ENCODE data around the gene ZNF700.
"Not testable (repeated sequence)": the region's sequence is repeated elsewhere in the genome, so short reads cannot be mapped to it uniquely, and the experiment has no call there.

ZNF700 gene

DNA sequence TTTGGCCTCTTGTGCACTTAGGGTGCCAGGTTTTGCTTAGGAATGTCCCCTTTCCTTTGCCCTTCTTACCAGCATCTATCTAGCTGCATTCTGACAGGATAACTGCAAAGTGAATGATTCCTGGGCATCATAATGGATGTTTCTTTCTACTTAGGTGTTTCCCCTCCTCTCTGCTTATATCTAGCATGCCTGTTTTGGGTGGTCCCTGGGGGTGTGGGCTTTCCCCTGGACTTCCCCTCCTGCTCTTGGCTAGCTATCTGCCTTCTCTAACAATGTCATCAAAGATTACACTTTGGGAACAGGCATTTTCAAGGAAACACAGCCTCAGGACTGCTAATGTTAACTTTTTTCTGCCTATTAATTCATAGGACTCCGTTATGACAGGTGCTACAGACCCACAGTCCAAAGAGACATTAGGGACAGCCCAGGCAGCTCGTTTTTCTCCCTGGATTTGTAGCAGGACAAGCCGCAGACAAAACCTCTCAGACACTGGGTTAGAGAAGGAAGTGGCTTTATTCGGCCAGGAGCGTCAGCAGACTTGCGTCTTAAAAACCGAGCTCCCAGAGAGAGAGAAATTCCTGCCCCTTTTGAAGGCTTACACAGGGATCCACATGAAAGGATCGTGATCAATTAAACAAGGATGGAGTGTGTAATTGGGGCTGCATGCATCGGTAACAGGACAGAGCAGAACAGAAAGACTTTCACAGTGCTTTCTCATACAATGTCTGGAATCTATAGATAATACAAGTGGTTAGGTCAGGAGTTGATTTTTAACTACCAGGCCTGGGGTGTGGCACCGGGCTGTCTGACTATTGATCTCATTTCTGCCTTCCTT lies 17.3 kb downstream of the ZNF700 start:
- no peak overlapping the region for H3K4me3 ChIP-seq (replicated peaks in 1 of 2; ENCODE audit: low read depth in 2 of 2, low read length in 2 of 2)
- DNase-seq (ENCODE audit: low read depth in 2 of 2) = no peak
- TF ChIP-seq, protein P1, sequence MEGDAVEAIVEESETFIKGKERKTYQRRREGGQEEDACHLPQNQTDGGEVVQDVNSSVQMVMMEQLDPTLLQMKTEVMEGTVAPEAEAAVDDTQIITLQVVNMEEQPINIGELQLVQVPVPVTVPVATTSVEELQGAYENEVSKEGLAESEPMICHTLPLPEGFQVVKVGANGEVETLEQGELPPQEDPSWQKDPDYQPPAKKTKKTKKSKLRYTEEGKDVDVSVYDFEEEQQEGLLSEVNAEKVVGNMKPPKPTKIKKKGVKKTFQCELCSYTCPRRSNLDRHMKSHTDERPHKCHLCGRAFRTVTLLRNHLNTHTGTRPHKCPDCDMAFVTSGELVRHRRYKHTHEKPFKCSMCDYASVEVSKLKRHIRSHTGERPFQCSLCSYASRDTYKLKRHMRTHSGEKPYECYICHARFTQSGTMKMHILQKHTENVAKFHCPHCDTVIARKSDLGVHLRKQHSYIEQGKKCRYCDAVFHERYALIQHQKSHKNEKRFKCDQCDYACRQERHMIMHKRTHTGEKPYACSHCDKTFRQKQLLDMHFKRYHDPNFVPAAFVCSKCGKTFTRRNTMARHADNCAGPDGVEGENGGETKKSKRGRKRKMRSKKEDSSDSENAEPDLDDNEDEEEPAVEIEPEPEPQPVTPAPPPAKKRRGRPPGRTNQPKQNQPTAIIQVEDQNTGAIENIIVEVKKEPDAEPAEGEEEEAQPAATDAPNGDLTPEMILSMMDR (IDR thresholded peaks at IDR 0.05; ENCODE audit: low read depth, low read length) = no peak

DNA sequence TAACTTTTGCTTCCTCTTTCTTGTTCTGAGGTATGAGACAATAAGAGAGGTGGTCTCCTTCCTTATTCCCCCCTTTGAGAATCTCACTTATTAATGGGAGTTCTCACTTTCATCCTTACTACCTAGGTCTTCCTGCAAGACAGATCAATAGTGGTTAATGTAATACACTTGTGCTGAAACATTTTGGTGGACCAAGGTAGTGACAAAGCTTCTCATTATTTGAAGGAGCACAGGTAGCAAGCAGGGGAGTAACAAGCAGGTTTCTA lies 17.9 kb downstream of the ZNF700 start:
- TF ChIP-seq, protein P1 (IDR thresholded peaks at IDR 0.05; ENCODE audit: low read depth, low read length) = no peak
- no peak overlapping the region for H3K4me3 ChIP-seq (replicated peaks in 1 of 2; ENCODE audit: low read depth in 2 of 2, low read length in 2 of 2)
- DNase-seq (ENCODE audit: low read depth in 2 of 2) = peak in 1 of 2 donors; percentile 9

DNA sequence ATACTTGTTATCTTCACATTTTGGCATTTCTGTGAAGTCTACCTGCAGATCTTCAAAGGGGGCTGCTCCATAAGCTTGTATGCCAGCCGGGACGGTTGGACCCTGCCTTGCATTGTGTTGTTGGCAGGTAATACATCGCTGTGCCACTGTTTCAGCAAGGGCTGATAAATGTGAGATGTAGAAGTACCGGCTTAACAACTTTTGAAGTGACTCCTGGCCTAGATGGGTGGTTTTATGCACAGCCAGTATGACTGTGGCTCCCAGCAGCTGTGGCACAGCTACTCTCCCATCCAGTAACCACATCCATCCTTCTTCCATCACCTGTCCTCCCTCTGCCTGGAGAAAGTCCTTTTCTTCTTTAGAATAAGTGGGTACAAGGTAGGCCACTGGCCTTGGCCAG lies 19.7 kb downstream of the ZNF700 start:
- DNase-seq (ENCODE audit: low read depth in 2 of 2) = no peak
- H3K4me3 ChIP-seq (replicated peaks in 1 of 2; ENCODE audit: low read depth in 2 of 2, low read length in 2 of 2) = no peak overlapping the region
- TF ChIP-seq, protein P1 (IDR thresholded peaks at IDR 0.05; ENCODE audit: low read depth, low read length) = no peak

DNA sequence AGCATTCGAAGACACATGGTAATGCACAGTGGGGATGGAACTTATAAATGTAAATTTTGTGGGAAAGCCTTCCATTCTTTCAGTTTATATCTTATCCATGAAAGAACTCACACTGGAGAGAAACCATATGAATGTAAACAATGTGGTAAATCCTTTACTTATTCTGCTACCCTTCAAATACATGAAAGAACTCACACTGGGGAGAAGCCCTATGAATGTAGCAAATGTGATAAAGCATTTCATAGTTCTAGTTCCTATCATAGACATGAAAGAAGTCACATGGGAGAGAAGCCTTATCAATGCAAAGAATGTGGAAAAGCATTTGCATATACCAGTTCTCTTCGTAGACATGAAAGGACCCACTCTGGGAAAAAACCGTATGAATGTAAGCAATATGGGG lies 23.7 kb downstream of the ZNF700 start:
- no peak overlapping the region for H3K4me3 ChIP-seq (replicated peaks in 1 of 2; ENCODE audit: low read depth in 2 of 2, low read length in 2 of 2)
- TF ChIP-seq, protein P1 (IDR thresholded peaks at IDR 0.05; ENCODE audit: low read depth, low read length) = no peak
- peak in 1 of 2 donors; percentile 3 for DNase-seq (ENCODE audit: low read depth in 2 of 2)

DNA sequence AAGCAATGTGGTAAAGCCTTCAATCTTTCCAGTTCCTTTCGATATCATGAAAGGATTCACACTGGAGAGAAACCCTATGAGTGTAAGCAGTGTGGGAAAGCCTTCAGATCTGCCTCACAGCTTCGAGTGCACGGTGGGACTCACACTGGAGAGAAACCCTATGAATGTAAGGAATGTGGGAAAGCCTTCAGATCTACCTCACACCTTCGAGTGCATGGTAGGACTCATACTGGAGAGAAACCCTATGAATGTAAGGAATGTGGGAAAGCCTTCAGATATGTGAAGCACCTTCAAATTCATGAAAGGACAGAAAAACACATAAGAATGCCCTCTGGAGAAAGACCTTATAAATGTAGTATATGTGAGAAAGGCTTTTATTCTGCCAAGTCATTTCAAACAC lies 24.3 kb downstream of the ZNF700 start:
- peak in 1 of 2 donors; percentile 26 for DNase-seq (ENCODE audit: low read depth in 2 of 2)
- no peak overlapping the region for H3K4me3 ChIP-seq (replicated peaks in 1 of 2; ENCODE audit: low read depth in 2 of 2, low read length in 2 of 2)
- TF ChIP-seq, protein P1 (IDR thresholded peaks at IDR 0.05; ENCODE audit: low read depth, low read length) = no peak

DNA sequence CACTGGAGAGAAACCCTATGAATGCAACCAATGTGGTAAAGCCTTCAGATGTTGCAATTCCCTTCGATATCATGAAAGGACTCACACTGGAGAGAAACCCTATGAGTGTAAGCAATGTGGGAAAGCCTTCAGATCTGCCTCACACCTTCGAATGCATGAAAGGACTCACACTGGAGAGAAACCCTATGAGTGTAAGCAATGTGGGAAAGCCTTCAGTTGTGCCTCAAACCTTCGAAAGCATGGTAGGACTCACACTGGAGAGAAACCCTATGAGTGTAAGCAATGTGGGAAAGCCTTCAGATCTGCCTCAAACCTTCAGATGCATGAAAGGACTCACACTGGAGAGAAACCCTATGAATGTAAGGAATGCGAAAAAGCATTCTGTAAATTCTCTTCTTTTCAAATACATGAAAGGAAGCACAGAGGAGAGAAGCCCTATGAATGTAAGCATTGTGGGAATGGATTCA lies 24.7 kb downstream of the ZNF700 start:
- DNase-seq (ENCODE audit: low read depth in 2 of 2) = peak in 1 of 2 donors; percentile 5
- not testable (repeated sequence) for H3K4me3 ChIP-seq (replicated peaks in 1 of 2; ENCODE audit: low read depth in 2 of 2, low read length in 2 of 2)

DNA sequence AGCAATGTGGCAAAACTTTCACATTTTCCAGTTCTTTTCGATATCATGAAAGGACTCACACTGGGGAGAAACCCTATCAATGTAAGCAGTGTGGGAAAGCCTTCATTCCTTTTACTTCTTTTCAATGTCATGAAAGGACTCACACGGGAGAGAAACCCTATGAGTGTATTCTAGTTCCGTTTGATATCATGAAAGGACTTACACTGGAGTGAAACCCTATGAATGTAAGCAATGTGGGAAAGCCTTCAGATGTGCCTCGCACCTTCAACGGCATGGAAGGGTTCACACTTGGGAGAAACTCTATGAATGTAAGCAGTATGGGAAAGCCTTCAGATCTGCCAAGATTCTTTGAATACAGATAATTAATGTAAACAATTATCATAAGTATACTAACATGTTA lies 25.4 kb downstream of the ZNF700 start:
- no peak for DNase-seq (ENCODE audit: low read depth in 2 of 2)
- TF ChIP-seq, protein P1 (IDR thresholded peaks at IDR 0.05; ENCODE audit: low read depth, low read length) = no peak
- H3K4me3 ChIP-seq (replicated peaks in 1 of 2; ENCODE audit: low read depth in 2 of 2, low read length in 2 of 2) = no peak overlapping the region
